Measurements from ENCODE around the gene SLC47A1.
A peak's percentile ranks its signal among the peaks of the same experiment; 100 is the strongest.

SLC47A1 gene

GRCh38 chr17:19610879-19611278, 77.2 kb downstream of the SLC47A1 start:
- TF ChIP-seq ZNF8 (CRISPR knock-in tag; IDR thresholded peaks at IDR 0.05) (no peak), ESRRG (CRISPR knock-in tag; IDR thresholded peaks at IDR 0.05) (no peak), ZC3H10 (CRISPR knock-in tag; IDR thresholded peaks at IDR 0.05) (no peak), ISL1 (CRISPR knock-in tag; IDR thresholded peaks at IDR 0.05) (no peak), ZFP3 (CRISPR knock-in tag; IDR thresholded peaks at IDR 0.05) (no peak)
- ATAC-seq = no peak

GRCh38 chr17:19613979-19614378, 80.3 kb downstream of the SLC47A1 start:
- TF ChIP-seq ZFP3 (CRISPR knock-in tag; IDR thresholded peaks at IDR 0.05) = no peak
- TF ChIP-seq CREB5 (CRISPR knock-in tag; IDR thresholded peaks at IDR 0.05; ENCODE audit: low read depth) = no peak
- TF ChIP-seq ZFP30 (CRISPR knock-in tag; IDR thresholded peaks at IDR 0.05) = no peak
- TF ChIP-seq PATZ1 (CRISPR knock-in tag; IDR thresholded peaks at IDR 0.05; ENCODE audit: borderline replicate concordance) = no peak
- TF ChIP-seq OSR1 (CRISPR knock-in tag; IDR thresholded peaks at IDR 0.05) = no peak
- TF ChIP-seq TSHZ2 (CRISPR knock-in tag; IDR thresholded peaks at IDR 0.05) = no peak

GRCh38 chr17:19614900-19615299, 81.2 kb downstream of the SLC47A1 start:
- TF ChIP-seq ESRRG (CRISPR knock-in tag; IDR thresholded peaks at IDR 0.05) (no peak), ZFP3 (CRISPR knock-in tag; IDR thresholded peaks at IDR 0.05) (no peak), RARB (CRISPR knock-in tag; IDR thresholded peaks at IDR 0.05) (no peak), SNAI2 (CRISPR knock-in tag; IDR thresholded peaks at IDR 0.05) (no peak), ARNTL (CRISPR knock-in tag; IDR thresholded peaks at IDR 0.05; ENCODE audit: borderline replicate concordance, low read depth) (no peak), CSRNP3 (CRISPR knock-in tag; IDR thresholded peaks at IDR 0.05) (no peak), GLIS3 (CRISPR knock-in tag; IDR thresholded peaks at IDR 0.05) (no peak), OSR1 (CRISPR knock-in tag; IDR thresholded peaks at IDR 0.05) (no peak)
- ATAC-seq = no peak

More at GRCh38 chr17:19613979-19614378, 80.3 kb downstream of the SLC47A1 start:
- ATAC-seq = no peak

- TF ChIP-seq ZNF8 (CRISPR knock-in tag; IDR thresholded peaks at IDR 0.05) = no peak
- TF ChIP-seq TOX (CRISPR knock-in tag; IDR thresholded peaks at IDR 0.05; ENCODE audit: borderline replicate concordance) = no peak
- no peak for TF ChIP-seq SNAI2 (CRISPR knock-in tag; IDR thresholded peaks at IDR 0.05)
- TF ChIP-seq PPARA (CRISPR knock-in tag; IDR thresholded peaks at IDR 0.05; ENCODE audit: borderline replicate concordance) = no peak
- peak; percentile 79 for TF ChIP-seq ZFP30 (CRISPR knock-in tag; IDR thresholded peaks at IDR 0.05)
- TF ChIP-seq CSDC2 (CRISPR knock-in tag; IDR thresholded peaks at IDR 0.05) = no peak
- no peak for TF ChIP-seq TSHZ2 (CRISPR knock-in tag; IDR thresholded peaks at IDR 0.05)
Observed at GRCh38 chr17:19618015-19618414, 84.4 kb downstream of the SLC47A1 start.

More at GRCh38 chr17:19618015-19618414, 84.4 kb downstream of the SLC47A1 start:
- no peak for ATAC-seq

All from SK-N-SH treated with all-trans-retinoic acid at 6 μM for 48 hours (cell line).